Thyroid gland (tissue), 4 donors: Measurements from ENCODE around the gene PIK3R5.

Experiments used
- POLR2A ChIP-seq, 2 donors: fragments of 450-650 bp; IDR thresholded peaks; one replicate each; pipeline ENCODE4 v1.6.1; 2017; ENCODE audit warnings: antibody characterized with exemption in 2 of 2, mild to moderate bottlenecking in 2 of 2, moderate library complexity in 1 of 2
- TF ChIP-seq, protein P1 (sequence below), 6 experiments: fragments of 200-600 bp in 3 of 6; fragments of 450-650 bp in 3 of 6; sonication (generic) in 3 of 6; IDR thresholded peaks; one replicate each; pipeline ENCODE4 v1.5.1; 2016 to 2019; ENCODE audit warnings: antibody characterized with exemption in 6 of 6, mild to moderate bottlenecking in 2 of 6, inconsistent platforms in 1 of 6, moderate library complexity in 1 of 6

GRCh38 chr17:8967861-8968260 is 2.4 kb upstream of the PIK3R5 start:
- TF ChIP-seq, protein P1, sequence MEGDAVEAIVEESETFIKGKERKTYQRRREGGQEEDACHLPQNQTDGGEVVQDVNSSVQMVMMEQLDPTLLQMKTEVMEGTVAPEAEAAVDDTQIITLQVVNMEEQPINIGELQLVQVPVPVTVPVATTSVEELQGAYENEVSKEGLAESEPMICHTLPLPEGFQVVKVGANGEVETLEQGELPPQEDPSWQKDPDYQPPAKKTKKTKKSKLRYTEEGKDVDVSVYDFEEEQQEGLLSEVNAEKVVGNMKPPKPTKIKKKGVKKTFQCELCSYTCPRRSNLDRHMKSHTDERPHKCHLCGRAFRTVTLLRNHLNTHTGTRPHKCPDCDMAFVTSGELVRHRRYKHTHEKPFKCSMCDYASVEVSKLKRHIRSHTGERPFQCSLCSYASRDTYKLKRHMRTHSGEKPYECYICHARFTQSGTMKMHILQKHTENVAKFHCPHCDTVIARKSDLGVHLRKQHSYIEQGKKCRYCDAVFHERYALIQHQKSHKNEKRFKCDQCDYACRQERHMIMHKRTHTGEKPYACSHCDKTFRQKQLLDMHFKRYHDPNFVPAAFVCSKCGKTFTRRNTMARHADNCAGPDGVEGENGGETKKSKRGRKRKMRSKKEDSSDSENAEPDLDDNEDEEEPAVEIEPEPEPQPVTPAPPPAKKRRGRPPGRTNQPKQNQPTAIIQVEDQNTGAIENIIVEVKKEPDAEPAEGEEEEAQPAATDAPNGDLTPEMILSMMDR (IDR thresholded peaks at IDR 0.05) = no peak
- TF ChIP-seq POLR2A (IDR thresholded peaks at IDR 0.05) = no peak
